HG03457 (cell line): ENCODE measurements around the gene NPLOC4.

Experiments
- ATAC-seq: cut with Tn5 transposase; IDR thresholded peaks from one replicate; pipeline ENCODE4 v1.9.1; 2021; ENCODE audit warnings: moderate number of reproducible peaks; ENCODE audit not compliant: unreplicated experiment

NPLOC4 gene

GRCh38 chr17:81664051-81664470, 27.1 kb upstream of the NPLOC4 start:
- ATAC-seq = no peak

GRCh38 chr17:81662002-81662401, 25.1 kb upstream of the NPLOC4 start:
- ATAC-seq = no peak

GRCh38 chr17:81660441-81660840, 23.5 kb upstream of the NPLOC4 start:
- no peak for ATAC-seq

- no peak for ATAC-seq
These were observed 22.1 kb upstream of the NPLOC4 start for GRCh38 chr17:81659038-81659437.

- ATAC-seq = no peak
These were observed 19.9 kb upstream of the NPLOC4 start for GRCh38 chr17:81656835-81657234.

GRCh38 chr17:81656118-81656743, 19.3 kb upstream of the NPLOC4 start, which contains the start of gene PDE6G:
Gene PDE6G, minus strand, starts transcription at chr17:81656542. Its CDS starts 3,237 bp downstream, at chr17:81653305.
- no peak for ATAC-seq

- no peak for ATAC-seq
These were observed 18.6 kb upstream of the NPLOC4 start for GRCh38 chr17:81655378-81656117.

- ATAC-seq = no peak
These were observed 16.2 kb upstream of the NPLOC4 start for GRCh38 chr17:81652906-81653771.

- ATAC-seq = no peak
These were observed 14.8 kb upstream of the NPLOC4 start for GRCh38 chr17:81651692-81652091.

- no peak for ATAC-seq
These were observed 14.0 kb upstream of the NPLOC4 start for GRCh38 chr17:81650951-81651350.

GRCh38 chr17:81648707-81649085, 11.8 kb upstream of the NPLOC4 start:
- ATAC-seq = no peak

GRCh38 chr17:81648013-81648706, 11.2 kb upstream of the NPLOC4 start:
- no peak for ATAC-seq

GRCh38 chr17:81647640-81648012, 10.7 kb upstream of the NPLOC4 start:
- ATAC-seq = no peak

- ATAC-seq = no peak
These were observed 10.1 kb upstream of the NPLOC4 start for GRCh38 chr17:81646869-81647600.

GRCh38 chr17:81644976-81645952, 8.4 kb upstream of the NPLOC4 start:
- no peak for ATAC-seq

- ATAC-seq = no peak
These were observed 7.6 kb upstream of the NPLOC4 start for GRCh38 chr17:81644496-81644895.

GRCh38 chr17:81641825-81642489, 5.0 kb upstream of the NPLOC4 start:
- ATAC-seq = no peak

GRCh38 chr17:81640011-81640410, 3.1 kb upstream of the NPLOC4 start:
- no peak for ATAC-seq

- no peak for ATAC-seq
These were observed 1.8 kb upstream of the NPLOC4 start for GRCh38 chr17:81638683-81639082.
